Activated B cell treated with CpG ODN at 0.5 μM for 24 hours (primary cell): Measurements from ENCODE around the gene FOXN4. TPM values are rescaled to one million over a fixed set of nuclear protein-coding genes. Genes with fewer than 3 reads are reported as not detected.

Experiments used
- ATAC-seq: fragments of 200-7000 bp; cut with Tn5 transposase; one replicate; pipeline ENCODE4 v1.10.0; 2021; ENCODE audit warnings: low read depth, mild to moderate bottlenecking, moderate library complexity
- CTCF ChIA-PET: fragments of 350-600 bp; sonication (Branson Sonifier 250); formaldehyde crosslinking; loops from one replicate; lab custom pipeline; 2021; ENCODE audit warnings: antibody characterized with exemption; lab: Charles Lee
- POLR2A ChIA-PET: fragments of 350-600 bp; sonication (Branson Sonifier 250); formaldehyde crosslinking; loops from one replicate; lab custom pipeline; 2021; ENCODE audit warnings: antibody characterized with exemption; lab: Charles Lee
- DNase-seq: peaks from one replicate; pipeline ENCODE4 v3.0.0; 2022
- H3K27ac Mint-ChIP-seq: one replicate; pipeline ENCODE4 v1.8.0; 2020; ENCODE audit warnings: mixed read lengths
- H3K27me3 Mint-ChIP-seq: one replicate; pipeline ENCODE4 v1.8.0; 2021; ENCODE audit warnings: mixed read lengths
- H3K36me3 Mint-ChIP-seq: one replicate; pipeline ENCODE4 v1.8.0; 2021; ENCODE audit warnings: low read depth, mixed read lengths
- H3K4me1 Mint-ChIP-seq: one replicate; pipeline ENCODE4 v1.8.0; 2021; ENCODE audit warnings: mixed read lengths
- H3K4me3 Mint-ChIP-seq: one replicate; pipeline ENCODE4 v1.8.0; 2020; ENCODE audit warnings: mild to moderate bottlenecking, mixed read lengths
- H3K9me3 Mint-ChIP-seq: one replicate; pipeline ENCODE4 v1.8.0; 2020; ENCODE audit warnings: mixed read lengths
- CTCF ChIP-seq: fragments of 200-600 bp; IDR thresholded peaks from one replicate; pipeline ENCODE4 v1.8.0; 2022; ENCODE audit warnings: antibody characterized with exemption, mild to moderate bottlenecking
- intact Hi-C: fragments of 100-400 bp; cut with micrococcal nuclease; formaldehyde crosslinking; loops from one replicate; pipeline ENCODE4 v1.15.1; 2024
- total RNA-seq: library from RNA; stranded (reverse); gene quantifications from 2 replicates; pipeline ENCODE4 v1.2.3, GENCODE V29; 2022

The FOXN4 gene
- total RNA-seq, 1 donor from 2014 or later, result not detected

- intact Hi-C loops, result no loop called here
- no peak for DNase-seq
These were observed 22.8 kb downstream of the FOXN4 start for GRCh38 chr12:109286252-109286651.

GRCh38 chr12:109284392-109284791, 24.7 kb downstream of the FOXN4 start:
- intact Hi-C loops, result no loop called here
- ATAC-seq (no peak), DNase-seq (no peak)
- POLR2A ChIA-PET, result no interaction called here
- H3K9me3 Mint-ChIP-seq, result no peaks in the 10 kb centered on the region
- no peak overlapping the region for H3K27ac Mint-ChIP-seq
- H3K4me3 Mint-ChIP-seq, result no peak overlapping the region
- peaks cover 4% of the 10 kb centered on the region for H3K27me3 Mint-ChIP-seq
- TF ChIP-seq CTCF, result no peak
- H3K36me3 Mint-ChIP-seq, result no peaks in the 10 kb centered on the region
- H3K4me1 Mint-ChIP-seq, result no peaks in the 10 kb centered on the region
- CTCF ChIA-PET, result no interaction called here

More at GRCh38 chr12:109286252-109286651, 22.8 kb downstream of the FOXN4 start:
- Mint-ChIP-seq H3K4me3 (no peak overlapping the region), H3K9me3 (no peaks in the 10 kb centered on the region), H3K27me3 (peaks cover 8% of the 10 kb centered on the region), H3K36me3 (no peaks in the 10 kb centered on the region), H3K4me1 (no peaks in the 10 kb centered on the region), H3K27ac (no peak overlapping the region)
- ChIA-PET CTCF (no interaction called here), POLR2A (no interaction called here)
- TF ChIP-seq CTCF, result no peak
- ATAC-seq, result no peak

- Mint-ChIP-seq H3K27me3 (no peaks in the 10 kb centered on the region), H3K9me3 (no peaks in the 10 kb centered on the region), H3K36me3 (no peaks in the 10 kb centered on the region), H3K4me3 (no peak overlapping the region), H3K4me1 (no peaks in the 10 kb centered on the region), H3K27ac (no peak overlapping the region)
- intact Hi-C loops, result no loop called here
- no peak for TF ChIP-seq CTCF
- DNase-seq (no peak), ATAC-seq (no peak)
- CTCF ChIA-PET, result no interaction called here
- POLR2A ChIA-PET, result no interaction called here
These were observed 27.6 kb downstream of the FOXN4 start for GRCh38 chr12:109281452-109281851.

GRCh38 chr12:109279525-109279924, 29.6 kb downstream of the FOXN4 start:
- Mint-ChIP-seq H3K27me3 (peaks cover 4% of the 10 kb centered on the region), H3K9me3 (no peaks in the 10 kb centered on the region), H3K4me3 (no peak overlapping the region), H3K4me1 (no peaks in the 10 kb centered on the region), H3K36me3 (no peaks in the 10 kb centered on the region), H3K27ac (no peak overlapping the region)
- ATAC-seq (no peak), DNase-seq (no peak)
- ChIA-PET POLR2A (no interaction called here), CTCF (no interaction called here)
- intact Hi-C loops, result no loop called here
- TF ChIP-seq CTCF, result no peak

GRCh38 chr12:109278912-109279311, 30.2 kb downstream of the FOXN4 start:
- TF ChIP-seq CTCF, result no peak
- no peak overlapping the region for H3K27ac Mint-ChIP-seq
- no peak for ATAC-seq
- no peaks in the 10 kb centered on the region for H3K36me3 Mint-ChIP-seq
- no peak overlapping the region for H3K4me3 Mint-ChIP-seq
- no peak for DNase-seq
- H3K9me3 Mint-ChIP-seq, result no peaks in the 10 kb centered on the region
- intact Hi-C loops, result no loop called here
- ChIA-PET CTCF (no interaction called here), POLR2A (no interaction called here)
- peaks cover 4% of the 10 kb centered on the region for H3K27me3 Mint-ChIP-seq
- no peaks in the 10 kb centered on the region for H3K4me1 Mint-ChIP-seq
